ENCODE data around the gene MAMLD1. TPM values are rescaled to one million over a fixed set of nuclear protein-coding genes. Genes with fewer than 3 reads are reported as not detected.

The MAMLD1 gene
- polyA plus RNA-seq, 1 donor = 16.0 TPM

DNA sequence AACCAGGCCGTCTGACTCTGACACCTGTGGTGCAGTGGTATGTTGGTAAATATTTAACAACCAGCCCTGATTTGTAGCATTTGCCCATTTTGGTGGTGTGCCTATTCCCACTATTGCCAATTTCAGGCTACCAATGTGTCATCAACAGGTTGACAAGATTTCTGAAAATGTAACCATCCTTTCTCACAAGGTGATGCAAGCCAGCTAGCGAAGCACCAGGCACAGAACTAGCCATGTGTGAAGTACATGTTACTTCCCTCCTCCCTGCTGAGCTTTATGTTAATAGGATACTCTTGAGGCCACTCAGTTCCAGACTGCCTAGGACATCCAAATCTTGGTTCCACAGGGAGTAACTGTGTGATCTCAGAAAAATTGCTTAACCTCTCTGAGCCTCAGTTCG, 7.2 kb upstream of the MAMLD1 start:
- no peak for DNase-seq (ENCODE audit: low read depth)

DNA sequence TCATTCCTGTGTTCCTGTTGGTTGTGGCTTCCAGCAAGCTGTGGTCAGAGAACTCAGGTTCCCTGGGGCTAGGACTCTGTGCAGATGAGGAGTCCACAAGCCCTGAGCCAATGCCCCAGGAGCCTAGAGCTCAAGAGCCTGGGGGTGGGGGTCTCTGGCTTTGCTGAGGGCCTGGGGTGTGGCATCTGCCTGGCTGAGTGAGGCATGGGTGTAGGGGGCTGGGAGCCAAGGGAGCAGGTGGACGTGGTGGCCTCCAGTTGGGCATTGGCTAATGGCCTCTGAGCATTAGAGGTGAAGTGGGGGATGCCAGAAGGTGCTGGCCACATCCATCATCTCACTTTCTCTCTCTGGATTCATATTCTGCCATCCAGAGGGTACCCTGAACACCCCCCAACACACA, 5.3 kb upstream of the MAMLD1 start:
- DNase-seq (ENCODE audit: low read depth) = no peak

DNA sequence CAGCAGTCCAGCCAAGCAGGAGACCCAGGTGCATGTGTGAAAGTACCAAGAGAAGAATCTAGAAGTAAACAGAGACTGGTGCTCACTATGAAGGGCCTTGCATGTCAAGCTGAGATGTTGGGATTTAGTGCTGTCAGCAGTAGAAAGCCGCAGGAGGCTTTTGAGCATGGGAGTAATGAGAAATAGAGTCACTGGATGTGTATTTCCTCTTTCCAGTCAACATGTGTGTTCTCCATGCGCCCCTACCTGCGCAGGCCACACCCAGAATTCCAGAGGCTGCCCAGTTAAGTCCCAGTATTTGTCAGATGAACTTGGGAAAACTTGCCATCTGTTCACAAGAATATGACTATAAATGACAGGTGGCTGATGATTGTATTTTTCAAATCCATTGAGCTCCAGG, 4.5 kb upstream of the MAMLD1 start:
- DNase-seq (ENCODE audit: low read depth) = no peak

DNA sequence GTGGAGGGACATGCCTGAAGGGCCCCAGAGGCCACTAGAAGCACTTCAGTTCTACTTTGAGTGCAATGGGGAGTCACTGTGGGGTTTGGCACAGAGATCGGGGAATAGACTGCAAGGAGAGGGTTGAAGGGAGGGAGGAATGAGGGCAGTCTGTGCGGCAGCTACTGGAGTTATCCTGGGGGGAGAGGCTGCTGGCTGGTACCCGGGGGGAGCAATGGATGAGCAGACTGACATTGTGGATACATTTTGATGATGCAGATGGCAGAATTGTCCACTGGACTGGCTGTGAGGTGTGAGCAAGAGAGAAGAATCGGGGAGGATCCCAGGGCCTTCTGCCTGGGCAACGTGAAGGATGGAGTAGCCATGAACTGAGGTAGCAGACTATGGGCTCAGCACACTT, 2.8 kb upstream of the MAMLD1 start:
- no peak for DNase-seq (ENCODE audit: low read depth)

DNA sequence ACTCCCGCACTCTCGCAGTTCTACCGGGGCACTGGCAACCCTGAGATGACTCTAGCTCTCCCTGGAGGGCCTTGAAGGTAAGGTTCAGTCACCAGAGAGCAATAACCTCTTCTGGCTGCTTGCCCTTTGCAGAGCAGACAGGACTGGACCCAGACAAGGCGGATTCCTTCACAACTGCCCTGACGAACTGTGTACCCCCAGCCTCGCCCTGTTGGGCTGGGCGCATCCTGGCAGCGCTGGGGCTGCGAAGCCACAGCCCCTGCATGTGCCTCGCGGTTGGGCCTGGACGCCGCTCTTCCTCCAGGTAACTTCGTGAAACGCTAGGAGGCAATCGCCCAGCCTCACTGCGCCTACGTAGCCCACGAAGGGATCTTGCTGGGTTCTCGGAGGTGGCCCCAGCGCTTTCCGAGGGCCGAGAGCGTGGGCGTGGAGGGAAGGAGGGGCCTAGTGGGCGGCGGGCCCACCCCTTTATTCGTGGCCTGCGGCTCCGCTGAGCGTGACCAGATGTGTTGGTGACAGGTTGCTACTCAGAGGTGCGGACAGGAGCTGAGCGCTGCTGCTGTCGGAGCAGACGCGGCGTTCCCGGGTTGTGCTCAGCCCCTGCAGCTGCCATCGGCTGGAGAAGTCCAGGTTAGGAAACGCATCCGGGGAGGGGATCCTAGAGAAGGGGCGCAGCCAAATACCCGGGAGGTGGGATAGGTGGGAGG, 1.9 kb upstream of the MAMLD1 start:
- no peak for DNase-seq (ENCODE audit: low read depth)

DNA sequence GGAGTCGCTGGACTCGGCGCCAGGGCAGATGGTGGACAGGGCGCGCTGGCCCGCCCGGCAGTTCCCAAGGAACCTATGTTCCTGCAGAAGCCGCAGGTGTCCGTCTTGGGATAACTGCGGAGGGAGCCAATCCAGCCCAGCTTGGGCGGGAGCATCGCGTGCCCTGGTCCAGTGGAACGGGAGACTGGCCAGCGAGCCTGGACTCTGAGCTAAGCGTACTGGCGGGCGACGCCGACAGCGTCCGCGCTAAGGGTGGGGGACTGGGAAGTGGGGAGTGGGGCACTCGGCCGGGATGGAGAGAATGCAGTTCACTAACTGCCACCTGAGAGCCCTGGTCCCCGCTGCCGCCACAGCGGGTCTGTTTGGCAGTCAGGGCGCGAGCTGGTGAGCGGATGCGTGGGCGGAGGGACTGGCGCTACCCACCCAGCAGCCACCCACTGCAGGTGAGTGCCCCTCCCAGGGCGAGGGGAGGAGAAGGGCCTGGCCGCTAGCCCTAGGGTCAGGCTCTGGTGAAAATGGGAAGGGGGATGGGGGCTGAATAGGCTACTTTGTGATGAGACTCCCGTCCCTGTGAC, 1.3 kb upstream of the MAMLD1 start:
- DNase-seq (ENCODE audit: low read depth) = no peak

DNA sequence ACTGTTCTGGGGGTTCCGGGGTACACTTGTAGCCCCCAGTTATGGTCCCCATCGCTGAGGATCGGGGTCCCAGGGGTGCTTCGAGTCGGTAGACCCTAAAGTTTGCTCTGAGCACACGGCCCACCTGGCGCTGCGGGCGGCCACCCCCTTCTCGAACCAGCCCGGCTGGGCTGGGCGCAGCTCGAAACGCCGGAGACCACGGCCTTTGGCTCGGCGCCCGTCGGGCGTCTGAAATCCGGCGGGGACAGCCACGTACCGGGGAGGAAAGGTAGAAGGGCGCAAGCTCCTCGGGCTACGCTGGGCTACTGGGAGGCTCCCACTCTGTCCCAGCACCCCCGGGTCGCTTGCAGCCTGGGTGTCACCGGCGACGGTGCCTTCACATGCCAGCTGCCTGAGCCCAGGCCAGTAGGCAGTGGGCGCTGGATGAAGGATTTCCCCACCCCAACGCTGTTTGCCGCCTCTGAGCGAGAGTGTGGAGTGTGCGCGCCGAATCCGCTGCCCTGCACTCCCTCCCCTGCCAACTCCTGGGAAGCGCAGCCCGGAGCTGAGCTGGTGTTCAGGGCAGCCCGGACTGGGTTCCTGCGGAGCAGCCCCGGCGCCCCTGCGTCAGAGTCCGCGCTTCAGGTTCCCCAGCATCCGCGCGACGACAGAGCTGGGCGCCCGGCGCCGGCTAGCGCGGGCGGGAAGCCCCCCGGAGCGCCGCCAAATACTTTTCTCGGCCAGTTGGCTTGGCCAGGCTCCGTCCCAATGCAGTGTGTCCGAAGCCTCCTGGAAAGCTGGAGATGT, 637 bp downstream of the MAMLD1 start:
- DNase-seq (ENCODE audit: low read depth) = no peak

DNA sequence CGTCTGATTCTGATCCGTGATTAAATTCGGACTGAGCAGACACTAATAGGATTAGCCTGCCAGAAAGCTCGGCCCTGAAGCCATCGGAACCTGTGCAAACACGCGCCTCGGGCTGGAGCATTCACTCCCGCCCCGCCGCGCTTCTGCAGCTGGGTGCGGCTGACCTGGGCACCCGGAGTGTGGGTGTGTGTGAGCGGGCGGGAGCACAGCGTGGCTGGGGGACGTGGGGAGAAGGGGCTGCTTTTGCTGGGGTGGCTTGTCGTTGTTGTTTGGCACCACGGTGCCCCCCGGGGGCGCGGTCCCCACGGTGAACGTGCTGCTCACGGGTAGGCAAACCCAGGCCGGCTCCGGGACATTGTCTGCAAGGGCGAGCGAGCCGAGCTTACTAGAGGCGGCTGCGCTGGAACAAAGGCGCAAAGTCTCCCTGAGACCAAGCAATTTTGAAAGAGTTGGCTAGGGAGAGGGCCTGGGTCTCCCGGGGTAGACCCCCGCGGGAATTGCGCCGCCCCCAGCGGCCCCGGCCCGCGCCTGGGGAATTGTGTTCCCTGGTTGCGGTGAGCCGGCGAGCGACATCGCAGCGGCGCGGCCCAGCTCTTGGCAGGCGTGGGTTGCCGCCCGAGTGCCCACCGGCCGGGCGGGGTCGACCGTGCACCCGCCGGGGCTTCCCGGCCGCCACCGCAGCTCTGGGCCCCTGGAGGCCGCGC, 1.4 kb downstream of the MAMLD1 start:
- DNase-seq (ENCODE audit: low read depth) = no peak

DNA sequence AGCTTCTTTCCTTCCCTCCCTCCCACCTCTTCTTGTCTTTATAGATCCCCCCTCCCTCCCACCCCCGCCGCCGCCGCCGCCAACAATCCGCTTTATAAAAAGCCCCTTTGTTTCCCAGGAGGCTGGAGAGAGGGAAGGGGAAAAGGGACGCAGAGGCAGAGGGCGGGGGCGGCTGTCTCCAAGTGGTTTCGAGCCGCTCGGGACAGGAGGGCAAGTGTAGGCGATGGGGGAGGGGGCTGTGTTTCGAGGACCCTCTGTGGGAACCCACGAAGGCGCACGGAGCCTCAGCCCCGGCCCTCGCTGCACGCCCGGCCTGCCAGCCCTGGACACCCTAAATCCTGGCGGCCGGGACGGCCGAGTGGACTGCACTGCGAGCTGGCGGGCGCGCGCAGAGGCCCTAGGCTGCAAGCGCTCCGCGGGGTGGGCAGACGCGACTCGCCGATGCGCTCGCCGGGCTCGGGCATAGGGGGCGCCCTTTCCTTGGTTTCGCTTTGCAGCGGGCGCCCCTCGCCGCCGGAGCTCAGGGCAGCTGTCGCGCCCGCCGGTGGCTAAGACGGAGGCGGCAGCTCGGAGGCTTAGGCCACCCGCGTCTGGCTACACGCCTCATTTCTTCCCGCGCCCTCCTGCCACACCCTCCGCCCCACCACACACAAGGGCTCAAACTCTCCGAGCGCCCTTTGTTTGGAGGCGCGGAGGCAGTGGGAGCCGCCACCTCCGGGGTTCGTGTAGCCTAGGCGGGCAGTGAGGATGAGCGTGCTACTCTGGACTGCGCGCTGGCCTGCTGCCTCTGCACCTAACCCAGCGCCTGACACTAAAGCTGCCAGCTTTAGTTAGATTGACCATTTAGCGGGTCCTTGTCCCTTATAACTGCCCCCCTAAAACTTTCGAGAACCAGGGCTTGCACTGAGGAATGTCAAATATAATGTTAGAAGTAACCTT, 2.2 kb downstream of the MAMLD1 start:
- no peak for DNase-seq (ENCODE audit: low read depth)

DNA sequence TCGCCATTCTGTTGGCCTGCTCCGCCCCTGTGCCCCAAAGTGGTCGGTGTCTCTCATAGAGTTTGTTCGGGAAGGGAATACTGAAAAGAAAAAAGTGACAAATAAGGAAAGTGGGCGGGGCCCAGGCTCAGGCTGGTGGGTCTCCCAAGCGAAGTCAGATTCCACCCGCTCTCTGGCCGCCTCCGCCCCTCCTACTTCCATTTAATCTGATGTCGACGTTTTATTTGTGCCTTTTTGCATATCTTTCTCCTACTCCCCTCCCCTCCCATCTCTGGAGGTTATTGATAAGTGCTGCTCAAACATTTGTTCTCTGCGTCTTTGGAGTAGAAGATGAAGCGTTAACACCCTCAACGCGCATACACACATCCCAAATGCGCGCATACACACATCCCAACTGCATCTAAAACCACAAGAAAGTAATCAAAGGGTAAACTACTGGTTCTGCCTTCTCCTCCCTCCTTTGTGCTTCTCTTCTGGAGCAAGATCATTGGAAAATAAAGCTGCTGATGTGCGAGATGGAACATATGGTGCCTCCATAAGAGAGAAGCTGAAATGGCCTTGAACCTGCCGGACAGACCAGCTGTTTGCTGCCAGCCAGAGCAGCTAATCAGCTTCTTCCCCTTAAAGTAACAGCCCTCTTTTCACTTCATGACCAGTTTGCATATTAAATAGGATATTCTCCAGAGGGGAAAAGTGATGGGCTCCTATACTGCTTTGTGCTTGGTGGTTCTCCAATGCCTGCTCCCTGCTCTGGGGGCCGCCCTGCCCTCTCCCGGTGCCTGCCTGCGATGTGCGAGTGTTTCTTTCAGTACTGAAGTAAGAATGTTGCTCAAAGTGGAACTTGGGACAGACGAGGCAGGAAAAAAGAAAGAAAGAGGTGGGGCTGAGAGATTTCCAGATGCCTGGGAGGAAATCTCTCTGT, 3.1 kb downstream of the MAMLD1 start:
- DNase-seq (ENCODE audit: low read depth) = no peak

DNA sequence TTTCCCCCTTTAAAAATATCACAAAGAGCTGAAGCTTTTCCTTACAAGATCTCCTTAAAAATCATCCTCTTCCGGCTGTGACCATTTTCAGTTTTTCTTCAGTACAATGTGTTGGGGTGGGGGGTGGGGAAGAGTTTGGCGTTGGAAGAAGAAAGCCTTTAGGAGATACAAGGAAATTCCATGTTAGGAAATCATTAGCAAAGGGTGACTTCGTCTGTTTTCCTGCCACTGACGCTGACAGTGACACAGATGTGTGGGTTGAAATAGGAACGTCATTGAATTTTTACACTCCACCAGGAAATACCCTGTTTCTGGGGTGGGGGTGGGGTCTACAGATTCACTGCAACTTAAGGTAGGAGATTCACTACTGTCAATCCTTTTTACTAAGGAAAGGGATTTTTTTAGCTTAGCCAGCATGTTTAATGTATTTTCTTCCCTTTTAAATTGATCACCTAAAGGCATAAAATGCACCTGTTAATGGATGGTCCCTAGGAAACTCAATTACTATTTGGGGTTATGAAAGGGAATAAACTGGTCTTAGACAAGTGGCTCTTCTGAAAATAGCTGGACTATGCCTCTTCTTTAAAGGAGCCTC, 3.9 kb downstream of the MAMLD1 start:
- no peak for DNase-seq (ENCODE audit: low read depth)

DNA sequence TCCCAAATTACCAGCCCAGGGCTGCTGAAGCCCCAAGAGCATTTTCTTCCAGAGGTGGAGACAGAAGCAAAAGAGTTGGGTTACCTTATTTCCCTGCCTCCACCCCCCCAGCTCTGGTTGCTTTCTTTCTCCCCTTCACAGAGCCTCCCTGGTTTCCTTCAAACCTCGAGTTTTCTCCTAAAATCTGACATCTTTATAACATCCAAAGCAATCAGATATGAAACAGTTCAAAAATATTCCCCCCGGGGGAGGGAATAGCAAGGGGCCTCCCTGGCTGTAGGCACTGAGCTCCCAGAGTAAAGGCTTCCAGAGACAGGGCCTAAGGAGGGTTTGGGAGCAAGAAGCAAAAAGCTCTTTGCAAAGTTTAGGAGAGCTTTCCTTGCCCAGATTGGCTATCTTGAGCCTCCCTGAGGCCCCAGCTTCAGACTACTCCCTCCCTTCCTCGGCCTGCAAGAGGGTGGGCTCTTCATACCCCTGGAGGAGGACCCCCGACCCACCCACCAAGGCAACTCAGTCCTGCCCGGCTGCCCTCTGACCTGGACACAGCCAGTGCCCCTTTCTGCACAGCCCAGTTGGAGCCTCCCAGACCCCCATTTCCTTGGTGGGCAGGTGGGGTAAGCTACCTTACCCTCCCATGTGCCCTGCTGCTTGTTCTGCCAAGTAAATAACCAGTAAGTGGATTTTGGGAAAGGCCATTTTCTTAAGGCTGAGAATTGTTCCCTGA, 7.6 kb downstream of the MAMLD1 start:
- no peak for DNase-seq (ENCODE audit: low read depth)

DNA sequence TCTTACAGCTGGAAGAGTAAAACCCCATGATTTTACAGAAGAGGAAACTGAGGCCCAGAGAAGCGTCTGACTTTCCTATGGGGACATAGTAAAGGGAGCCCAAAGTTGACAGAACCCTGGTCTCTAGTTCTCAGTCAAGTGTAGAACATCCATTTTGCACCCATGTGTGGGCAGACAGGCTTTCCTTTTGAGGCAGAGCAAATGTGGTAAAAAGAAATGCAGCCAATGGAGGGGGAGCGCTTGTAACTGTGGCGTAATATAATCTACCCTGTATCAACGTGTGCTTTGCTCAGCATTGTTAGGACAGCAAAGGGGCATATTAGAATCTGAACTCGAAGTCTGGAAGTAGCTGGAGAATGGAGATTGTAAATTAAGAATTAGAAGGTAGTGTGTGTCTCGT, 8.8 kb downstream of the MAMLD1 start:
- no peak for DNase-seq (ENCODE audit: low read depth)

DNA sequence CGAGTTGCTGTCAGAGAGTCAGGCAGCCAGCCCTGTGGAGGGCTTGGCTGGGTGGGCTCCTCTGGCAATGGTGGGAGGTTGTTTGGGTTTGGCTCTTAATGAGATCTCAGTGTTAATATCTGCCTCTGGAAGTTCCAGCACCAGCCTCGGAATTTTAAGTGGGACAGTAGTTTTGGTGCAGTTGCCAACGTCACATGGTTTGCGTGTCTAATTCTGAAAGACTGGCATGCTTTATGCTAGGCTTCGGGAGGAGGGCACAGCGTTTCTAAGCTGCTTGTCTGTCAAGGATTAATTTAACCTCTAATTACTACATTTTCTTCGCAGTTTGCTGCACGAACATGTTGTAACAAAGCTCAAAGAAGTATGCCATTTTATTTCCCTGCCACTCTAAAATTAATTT, 9.2 kb downstream of the MAMLD1 start:
- DNase-seq (ENCODE audit: low read depth) = no peak

DNA sequence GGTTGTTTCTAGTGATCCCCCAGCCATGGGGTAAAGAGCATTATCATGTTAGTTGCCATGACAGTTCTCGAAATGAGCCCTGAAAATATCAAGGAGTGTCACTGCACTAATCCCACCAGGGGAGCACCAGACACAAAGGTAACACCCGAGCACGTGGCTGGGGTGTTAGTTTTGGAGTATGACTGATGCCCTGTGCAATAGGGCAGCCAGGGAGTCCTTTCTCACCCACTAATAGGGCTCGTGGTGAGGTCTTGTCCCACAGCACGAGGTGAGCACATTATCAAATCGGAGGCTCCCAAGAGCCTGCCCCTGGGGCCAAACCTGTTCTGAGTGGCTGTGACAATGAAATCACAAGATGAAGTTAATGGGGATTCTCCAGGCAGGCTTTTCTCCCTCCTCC, 9.6 kb downstream of the MAMLD1 start:
- DNase-seq (ENCODE audit: low read depth) = no peak

DNA sequence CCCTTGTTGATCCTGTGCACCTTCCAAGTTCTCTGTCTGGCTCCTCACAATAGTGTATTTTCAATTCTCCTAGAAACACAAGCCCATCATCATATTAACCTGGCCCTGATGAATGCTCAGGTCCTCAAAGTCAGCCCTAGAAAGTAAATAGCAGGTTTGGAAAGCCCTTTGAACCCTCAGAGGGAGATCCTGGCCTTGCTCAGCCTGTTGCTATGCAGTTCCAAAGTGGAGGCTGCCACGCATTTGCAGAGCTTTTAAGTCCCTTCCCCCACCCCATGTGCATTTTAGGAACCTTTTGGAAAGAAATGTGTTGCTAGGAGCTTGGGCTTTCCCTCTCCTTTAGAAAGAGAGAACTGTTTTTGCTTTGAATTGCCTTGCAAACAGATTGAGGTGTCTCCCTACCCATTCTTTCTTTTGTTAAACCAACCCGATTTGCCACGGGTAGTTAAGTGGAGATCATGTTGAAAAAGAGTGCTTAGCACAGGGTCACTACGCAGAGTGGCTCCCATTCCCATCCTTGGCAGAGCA, 12.2 kb downstream of the MAMLD1 start:
- no peak for DNase-seq (ENCODE audit: low read depth)

DNA sequence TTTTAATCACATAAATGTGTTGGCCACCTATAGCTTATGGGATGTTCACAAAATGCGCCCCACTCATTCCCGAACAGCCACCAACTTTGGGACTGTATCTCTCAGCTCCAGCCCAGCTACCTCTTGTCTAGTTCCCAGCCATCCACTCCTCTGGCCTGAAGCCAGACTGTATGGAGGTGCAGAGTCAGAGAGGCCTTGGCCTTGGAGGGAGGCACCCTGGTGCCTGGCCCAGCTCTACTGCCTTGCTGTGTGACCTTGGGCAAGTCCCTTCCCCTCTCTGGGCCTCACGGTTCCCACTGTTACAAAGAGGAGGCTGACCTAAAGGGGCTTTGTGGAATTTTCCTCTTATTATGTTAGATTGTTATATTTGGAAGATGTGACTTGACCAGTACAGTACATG, 13.9 kb downstream of the MAMLD1 start:
- no peak for DNase-seq (ENCODE audit: low read depth)

DNA sequence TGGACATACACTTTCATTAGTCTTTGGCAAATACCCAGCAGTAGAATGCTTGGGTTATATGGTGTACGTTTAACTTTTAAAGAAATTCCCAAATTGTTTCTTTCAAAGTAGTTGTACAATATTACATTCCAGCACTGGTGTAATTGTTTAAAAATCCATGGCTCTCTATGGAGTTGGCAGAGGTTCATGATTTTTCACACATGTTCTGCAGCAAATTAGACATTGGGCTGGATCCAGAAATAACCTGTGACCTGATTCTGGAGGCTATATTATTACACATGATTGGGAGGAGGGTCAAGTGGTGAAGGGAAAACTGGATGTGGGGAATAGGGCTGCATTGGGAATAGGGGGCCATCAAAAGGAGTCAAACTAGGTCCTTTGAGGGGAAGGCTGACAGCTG, 41.9 kb downstream of the MAMLD1 start:
- DNase-seq (ENCODE audit: low read depth) = no peak

DNA sequence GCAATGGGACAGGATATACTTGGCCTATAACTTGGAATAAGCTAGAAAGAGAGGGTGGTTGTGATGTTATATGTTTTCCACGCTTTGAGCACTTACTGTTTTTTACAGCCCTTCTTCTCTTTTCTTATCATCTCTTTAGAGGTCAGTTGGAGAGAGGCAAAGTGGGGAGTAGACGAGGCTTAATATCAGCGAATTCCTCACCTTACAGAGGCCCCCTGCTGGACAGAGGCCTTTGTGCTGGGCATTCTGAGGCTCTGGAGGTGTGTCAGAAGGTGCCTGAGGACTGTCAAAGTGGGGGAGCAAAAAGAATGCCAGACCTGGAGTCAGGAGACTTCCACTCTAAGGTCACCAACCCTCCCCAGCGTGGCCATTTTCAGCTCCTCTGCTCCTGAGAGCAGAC, 42.5 kb downstream of the MAMLD1 start:
- no peak for DNase-seq (ENCODE audit: low read depth)

Data from forelimb muscle (tissue), 1 donor.